Right lung (tissue), 5 donors: ENCODE measurements around the gene MBD3L2B. TPM values are rescaled to one million over a fixed set of nuclear protein-coding genes. Genes with fewer than 3 reads are reported as not detected.

Experiments
- polyA plus RNA-seq, 5 donors: library from polyadenylated mRNA; unstranded; fragments of 120-200 nt; gene quantifications; one replicate each; pipeline versions ENCODE4 v1.2.1 to v1.2.3, GENCODE V29; 2013; ENCODE audit warnings: inconsistent platforms in 1 of 5, low replicate concordance in 1 of 5; ENCODE audit not compliant: insufficient read length in 5 of 5, insufficient read depth in 1 of 5

MBD3L2B gene
- polyA plus RNA-seq, 5 donors: not detected

Other genes starting within 250 kb of the MBD3L2B start
- gene VAV1, start 248.7 kb downstream of the MBD3L2B start, polyA plus RNA-seq: 1 to 10 TPM; 2.0 to 2.6 (median 2.2) TPM
- under 1 TPM; 0.12 to 0.42 (median 0.21) TPM for gene ADGRE1, start 133.9 kb downstream of the MBD3L2B start, polyA plus RNA-seq
- not detected for gene MBD3L5, start 9.1 kb upstream of the MBD3L2B start, polyA plus RNA-seq
- not detected for gene MBD3L4, start 18.7 kb upstream of the MBD3L2B start, polyA plus RNA-seq
- not detected for gene MBD3L2, start 27.9 kb upstream of the MBD3L2B start, polyA plus RNA-seq
- gene MBD3L3, start 37.2 kb upstream of the MBD3L2B start, polyA plus RNA-seq: not detected
- 10 to 100 TPM in 1 of 5 donors, 1 to 10 TPM in 4; 7.0 to 10.2 (median 8.1) TPM for gene ZNF557, start 48.3 kb upstream of the MBD3L2B start, polyA plus RNA-seq